Measurements from ENCODE around the gene EML4. TPM values are rescaled to one million over a fixed set of nuclear protein-coding genes. Genes with fewer than 3 reads are reported as not detected.

The EML4 gene
- total RNA-seq, 1 donor from 2014 or later, result 68.2 TPM

DNA sequence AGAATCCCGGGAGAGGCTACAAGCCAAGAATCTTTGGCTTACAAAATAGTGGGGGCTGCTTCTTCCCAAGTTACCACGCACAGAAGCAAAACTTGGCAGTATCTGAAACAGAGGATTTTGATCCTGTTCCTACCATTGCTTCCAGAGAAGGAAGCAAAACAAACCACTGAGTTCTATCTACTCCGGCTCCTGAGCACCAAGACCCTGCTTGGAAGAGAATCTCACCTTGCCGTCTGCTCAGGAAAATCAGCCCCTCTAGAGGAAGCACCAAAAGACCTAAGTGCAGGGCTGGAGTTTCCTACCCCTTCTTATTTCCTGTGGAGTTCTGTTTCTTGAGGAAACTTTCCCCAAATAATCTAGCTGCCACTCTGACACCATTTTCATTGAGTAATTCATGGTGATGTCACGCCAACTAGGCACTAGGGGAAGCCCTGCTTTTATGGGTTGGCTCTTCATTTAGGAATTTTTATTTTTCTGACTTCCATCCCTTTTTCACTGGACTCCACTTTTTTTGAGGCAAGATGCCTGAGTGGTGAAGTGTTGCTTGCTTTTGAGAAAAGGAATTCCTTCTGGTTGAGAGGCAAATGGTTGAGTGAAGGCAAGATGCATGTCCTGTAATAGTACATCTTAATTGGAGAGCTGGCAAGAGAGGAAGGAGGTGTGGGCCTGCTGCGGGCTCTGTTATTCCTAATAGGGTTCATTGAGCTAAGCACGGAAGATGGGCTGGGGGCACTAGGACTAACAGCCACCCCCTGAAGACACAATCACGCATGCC is 36.8 kb upstream of the EML4 start:
- H3K9me3 Mint-ChIP-seq (ENCODE audit: unreplicated experiment), result no peaks in the 10 kb centered on the region
- Histone ChIP-seq H3K27ac (ENCODE audit: low read depth, low read length) (peak overlapping the region; percentile 89), H4K20me1 (ENCODE audit: insufficient read depth, low read length) (no peaks in the 10 kb centered on the region), H3K36me3 (ENCODE audit: insufficient read depth, low read length) (no peaks in the 10 kb centered on the region), H3K9ac (ENCODE audit: low read length) (peak overlapping the region; percentile 61), H3K9me3 (ENCODE audit: insufficient read depth, low read depth, low read length) (no peaks in the 10 kb centered on the region), H3K27me3 (ENCODE audit: insufficient read depth, low read length) (no peaks in the 10 kb centered on the region), H2AFZ (ENCODE audit: low read depth, low read length) (peak overlapping the region; percentile 58), H3K4me3 (ENCODE audit: insufficient read depth, low read depth, low read length) (peak overlapping the region; percentile 12), H3K4me2 (ENCODE audit: low read length) (peak overlapping the region; percentile 82), H3K4me1 (ENCODE audit: insufficient read depth, low read length) (peaks cover 34% of the 10 kb centered on the region), H3K79me2 (ENCODE audit: insufficient read depth, low read length) (no peaks in the 10 kb centered on the region)
- H3K27ac Mint-ChIP-seq (ENCODE audit: unreplicated experiment), result peak overlapping the region; percentile 94
- no peaks in the 10 kb centered on the region for H3K36me3 Mint-ChIP-seq (ENCODE audit: low read depth, unreplicated experiment)
- peaks cover 71% of the 10 kb centered on the region for H3K4me1 Mint-ChIP-seq (ENCODE audit: low read depth, unreplicated experiment)
- peak; percentile 86 for FAIRE-seq
- no peaks in the 10 kb centered on the region for H3K27me3 Mint-ChIP-seq (ENCODE audit: low read depth, unreplicated experiment)
- no peak for TF ChIP-seq EZH2 (IDR thresholded peaks at IDR 0.05; ENCODE audit: insufficient read depth, low read length)
- TF ChIP-seq, protein P1, sequence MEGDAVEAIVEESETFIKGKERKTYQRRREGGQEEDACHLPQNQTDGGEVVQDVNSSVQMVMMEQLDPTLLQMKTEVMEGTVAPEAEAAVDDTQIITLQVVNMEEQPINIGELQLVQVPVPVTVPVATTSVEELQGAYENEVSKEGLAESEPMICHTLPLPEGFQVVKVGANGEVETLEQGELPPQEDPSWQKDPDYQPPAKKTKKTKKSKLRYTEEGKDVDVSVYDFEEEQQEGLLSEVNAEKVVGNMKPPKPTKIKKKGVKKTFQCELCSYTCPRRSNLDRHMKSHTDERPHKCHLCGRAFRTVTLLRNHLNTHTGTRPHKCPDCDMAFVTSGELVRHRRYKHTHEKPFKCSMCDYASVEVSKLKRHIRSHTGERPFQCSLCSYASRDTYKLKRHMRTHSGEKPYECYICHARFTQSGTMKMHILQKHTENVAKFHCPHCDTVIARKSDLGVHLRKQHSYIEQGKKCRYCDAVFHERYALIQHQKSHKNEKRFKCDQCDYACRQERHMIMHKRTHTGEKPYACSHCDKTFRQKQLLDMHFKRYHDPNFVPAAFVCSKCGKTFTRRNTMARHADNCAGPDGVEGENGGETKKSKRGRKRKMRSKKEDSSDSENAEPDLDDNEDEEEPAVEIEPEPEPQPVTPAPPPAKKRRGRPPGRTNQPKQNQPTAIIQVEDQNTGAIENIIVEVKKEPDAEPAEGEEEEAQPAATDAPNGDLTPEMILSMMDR (IDR thresholded peaks at IDR 0.05; ENCODE audit: insufficient read depth, low read depth, low read length), result no peak
- H3K4me3 Mint-ChIP-seq (ENCODE audit: unreplicated experiment), result no peak overlapping the region
- DNase-seq (ENCODE audit: low read depth), result peak; percentile 98

DNA sequence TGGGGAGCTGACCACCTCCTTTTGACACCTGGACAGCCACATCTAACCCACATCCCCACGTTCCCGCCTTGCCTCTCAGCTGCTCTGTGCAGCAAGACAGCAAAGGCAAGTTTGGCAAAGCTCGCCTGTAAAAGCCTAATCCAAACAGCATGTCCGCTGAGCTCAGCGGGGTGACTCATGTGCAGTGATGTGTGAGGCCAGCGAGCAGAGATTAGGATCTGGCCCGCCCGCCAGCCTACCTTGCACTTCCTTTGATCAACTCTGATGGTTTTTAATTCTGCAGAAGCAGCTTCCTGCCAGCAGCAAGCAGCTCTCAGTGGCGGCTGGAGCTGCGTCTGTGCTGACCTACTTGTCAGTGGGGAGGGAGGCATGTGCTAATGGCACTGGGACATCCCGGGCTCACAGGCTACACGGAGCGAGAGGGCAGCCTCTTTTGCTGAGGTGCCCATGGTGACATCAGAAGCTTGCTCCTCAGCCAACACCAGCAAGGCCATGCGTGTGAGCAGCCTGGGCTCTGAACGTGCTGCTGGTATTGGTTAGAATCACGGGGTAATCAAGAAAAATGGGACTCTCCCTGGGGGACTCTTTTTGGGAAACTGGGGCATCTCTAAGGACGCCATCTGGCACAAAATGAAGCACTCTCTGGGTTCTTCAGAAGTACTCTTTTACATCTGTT is 36.0 kb upstream of the EML4 start:
- no peaks in the 10 kb centered on the region for H3K9me3 ChIP-seq (ENCODE audit: insufficient read depth, low read depth, low read length)
- H3K9me3 Mint-ChIP-seq (ENCODE audit: unreplicated experiment), result no peaks in the 10 kb centered on the region
- TF ChIP-seq, protein P1 (IDR thresholded peaks at IDR 0.05; ENCODE audit: insufficient read depth, low read depth, low read length), result no peak
- no peak for TF ChIP-seq EZH2 (IDR thresholded peaks at IDR 0.05; ENCODE audit: insufficient read depth, low read length)
- H3K79me2 ChIP-seq (ENCODE audit: insufficient read depth, low read length), result no peaks in the 10 kb centered on the region
- peak overlapping the region; percentile 68 for H2AFZ ChIP-seq (ENCODE audit: low read depth, low read length)
- H3K27ac ChIP-seq (ENCODE audit: low read depth, low read length), result peak overlapping the region; percentile 89
- no peaks in the 10 kb centered on the region for H3K27me3 ChIP-seq (ENCODE audit: insufficient read depth, low read length)
- peaks cover 37% of the 10 kb centered on the region for H3K4me1 ChIP-seq (ENCODE audit: insufficient read depth, low read length)
- H3K4me1 Mint-ChIP-seq (ENCODE audit: low read depth, unreplicated experiment), result peaks cover 73% of the 10 kb centered on the region
- peak overlapping the region; percentile 48 for H3K4me3 ChIP-seq (ENCODE audit: insufficient read depth, low read depth, low read length)
- no peak for FAIRE-seq
- H3K27me3 Mint-ChIP-seq (ENCODE audit: low read depth, unreplicated experiment), result no peaks in the 10 kb centered on the region
- no peaks in the 10 kb centered on the region for H3K36me3 Mint-ChIP-seq (ENCODE audit: low read depth, unreplicated experiment)
- H3K36me3 ChIP-seq (ENCODE audit: insufficient read depth, low read length), result no peaks in the 10 kb centered on the region
- no peaks in the 10 kb centered on the region for H4K20me1 ChIP-seq (ENCODE audit: insufficient read depth, low read length)
- H3K9ac ChIP-seq (ENCODE audit: low read length), result peak overlapping the region; percentile 61
- peak overlapping the region; percentile 82 for H3K4me2 ChIP-seq (ENCODE audit: low read length)
- H3K27ac Mint-ChIP-seq (ENCODE audit: unreplicated experiment), result peak overlapping the region; percentile 94
- peak; percentile 98 for DNase-seq (ENCODE audit: low read depth)
- H3K4me3 Mint-ChIP-seq (ENCODE audit: unreplicated experiment), result peak overlapping the region; percentile 2

All from astrocyte (in vitro differentiated cells and primary cell).